Mucosa of rectum (tissue), 2 donors: ENCODE data around the gene PROK1.
A peak's percentile ranks its signal among the peaks of the same experiment; 100 is the strongest.

Experiments used
- H3K27ac ChIP-seq, 2 donors: one replicate each; pipeline ENCODE4 v1.7.0; 2013; ENCODE audit warnings: inconsistent platforms in 2 of 2, low read depth in 2 of 2, low read length in 2 of 2
- H3K27me3 ChIP-seq, 2 donors: one replicate each; pipeline ENCODE4 v1.7.0; 2013; ENCODE audit warnings: low read length in 2 of 2; ENCODE audit not compliant: control insufficient read depth in 2 of 2, insufficient read depth in 2 of 2
- H3K36me3 ChIP-seq, 2 donors: one replicate each; pipeline ENCODE4 v1.7.0; 2013; ENCODE audit warnings: low read length in 2 of 2; ENCODE audit not compliant: control insufficient read depth in 2 of 2, insufficient read depth in 2 of 2
- H3K4me1 ChIP-seq, 2 donors: one replicate each; pipeline ENCODE4 v1.7.0; 2013; ENCODE audit warnings: low read length in 2 of 2, mild to moderate bottlenecking in 1 of 2; ENCODE audit not compliant: control insufficient read depth in 2 of 2, insufficient read depth in 2 of 2
- H3K4me3 ChIP-seq, 2 donors: one replicate each; pipeline ENCODE4 v1.7.0; 2013; ENCODE audit warnings: low read length in 2 of 2
- H3K9ac ChIP-seq, 2 donors: one replicate each; pipeline ENCODE4 v1.7.0; 2013; ENCODE audit warnings: low read length in 2 of 2, low read depth in 1 of 2, mild to moderate bottlenecking in 1 of 2
- H3K9me3 ChIP-seq, 2 donors: one replicate each; pipeline ENCODE4 v1.7.0; 2013; ENCODE audit warnings: low read length in 2 of 2; ENCODE audit not compliant: control insufficient read depth in 2 of 2
- donor health status: healthy.
- donor health status: Normal muscosa, but diverticular disease.

The PROK1 gene

DNA sequence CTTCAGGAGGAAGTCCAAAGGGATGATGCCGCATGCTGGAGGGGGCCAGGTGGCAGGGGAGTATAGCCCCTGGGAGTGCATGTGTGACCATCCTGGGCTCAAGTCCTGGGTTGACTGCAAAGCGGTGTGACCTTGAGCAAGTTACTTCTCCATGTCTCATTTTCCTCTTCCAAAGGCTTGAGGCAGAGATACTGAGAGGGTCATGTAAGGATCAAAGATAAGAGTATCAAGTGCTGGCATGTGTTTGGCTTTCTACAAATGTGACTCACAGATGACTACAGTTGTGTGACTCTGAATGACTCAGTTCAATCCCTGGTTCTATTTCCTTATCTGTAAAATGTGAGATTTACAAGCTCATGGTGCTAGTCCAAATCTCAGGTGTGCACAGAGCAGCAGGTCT, 26.1 kb downstream of the PROK1 start:
- H3K9ac ChIP-seq, result no peak overlapping the region
- no peak overlapping the region for H3K27ac ChIP-seq
- peaks cover 0 to 31% of the 10 kb centered on the region in 2 donors for H3K4me1 ChIP-seq
- H3K36me3 ChIP-seq, result no peaks in the 10 kb centered on the region
- no peaks in the 10 kb centered on the region for H3K9me3 ChIP-seq
- no peak overlapping the region for H3K4me3 ChIP-seq
- no peaks in the 10 kb centered on the region for H3K27me3 ChIP-seq

DNA sequence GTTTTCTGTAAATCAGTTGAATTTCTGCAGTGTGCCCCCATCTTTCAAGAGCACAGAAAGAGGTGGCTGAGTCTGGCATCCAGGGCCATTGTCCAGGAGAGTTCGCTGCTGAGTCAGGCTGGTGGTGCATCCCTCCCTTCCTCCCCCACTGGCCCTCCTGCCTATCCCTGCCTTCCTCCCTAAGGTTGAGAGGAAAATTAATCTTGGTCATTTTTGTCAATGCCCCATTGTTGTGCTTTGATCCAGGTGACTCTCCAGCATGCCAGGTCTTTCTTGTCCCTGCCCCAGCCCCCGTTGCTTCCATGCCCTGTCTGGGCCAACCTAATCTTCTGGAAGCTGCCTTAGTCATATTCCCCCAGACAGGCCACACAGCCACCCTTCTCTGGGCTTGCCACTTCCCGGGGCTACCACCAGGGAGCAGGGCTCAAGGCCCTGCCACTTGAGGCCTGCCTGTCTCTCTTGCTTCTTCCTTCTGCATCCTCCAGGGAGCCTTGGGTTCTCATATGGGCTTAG, 26.6 kb downstream of the PROK1 start:
- H3K27ac ChIP-seq, result peak overlapping the region in 1 of 2 donors; percentile 17
- no peak overlapping the region for H3K4me3 ChIP-seq

DNA sequence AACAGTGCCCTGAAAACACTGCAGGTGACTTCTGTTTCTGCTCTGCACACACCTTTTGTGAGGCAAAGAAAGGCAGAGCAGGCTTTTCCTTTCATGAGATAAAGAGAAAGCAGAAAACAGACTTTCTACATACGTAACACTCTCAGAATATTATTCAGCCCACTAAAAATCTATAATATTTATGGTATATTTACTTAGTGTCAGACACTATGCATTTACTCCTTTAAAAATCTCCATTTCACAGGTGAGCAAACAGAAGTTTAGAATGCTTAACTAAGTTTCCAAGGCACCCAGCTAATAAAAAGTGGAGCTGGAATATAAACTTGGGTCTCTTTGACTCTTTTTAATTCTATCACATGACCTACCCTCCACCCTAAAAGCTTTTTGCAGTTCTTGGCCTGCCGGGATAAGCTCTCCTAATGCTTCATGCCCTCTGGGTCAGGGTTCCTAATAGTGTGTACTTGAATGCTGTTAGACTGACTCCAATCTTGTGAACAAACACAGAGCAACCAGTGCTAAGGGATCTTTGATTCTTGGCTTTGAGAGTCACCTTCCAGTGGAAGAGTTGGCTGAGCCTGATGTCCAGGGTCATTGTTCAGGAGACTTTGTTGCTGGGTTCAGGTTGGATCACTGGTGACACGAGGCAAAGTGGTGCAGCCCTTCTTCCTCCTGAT, 27.2 kb downstream of the PROK1 start:
- Histone ChIP-seq H3K9ac (no peak overlapping the region), H3K36me3 (no peaks in the 10 kb centered on the region), H3K4me3 (no peak overlapping the region), H3K9me3 (no peaks in the 10 kb centered on the region), H3K27me3 (no peaks in the 10 kb centered on the region), H3K4me1 (peaks cover 0 to 31% of the 10 kb centered on the region in 2 donors), H3K27ac (peak overlapping the region in 1 of 2 donors; percentile 17)

More for the DNA sequence above, 26.6 kb downstream of the PROK1 start:
- H3K9me3 ChIP-seq, result no peaks in the 10 kb centered on the region
- H3K27me3 ChIP-seq, result no peaks in the 10 kb centered on the region
- no peak overlapping the region for H3K9ac ChIP-seq
- H3K36me3 ChIP-seq, result no peaks in the 10 kb centered on the region
- H3K4me1 ChIP-seq, result peaks cover 0 to 31% of the 10 kb centered on the region in 2 donors

- no peak overlapping the region for H3K4me3 ChIP-seq
- H3K9ac ChIP-seq, result no peak overlapping the region
- H3K27ac ChIP-seq, result peak overlapping the region in 1 of 2 donors; percentile 13
- no peaks in the 10 kb centered on the region for H3K36me3 ChIP-seq
- H3K4me1 ChIP-seq, result peaks cover 0 to 31% of the 10 kb centered on the region in 2 donors
- peaks cover 0 to 2% of the 10 kb centered on the region in 2 donors for H3K27me3 ChIP-seq
- H3K9me3 ChIP-seq, result no peaks in the 10 kb centered on the region
Measured at GRCh38 chr1:110478886-110479285, 27.9 kb downstream of the PROK1 start.

DNA sequence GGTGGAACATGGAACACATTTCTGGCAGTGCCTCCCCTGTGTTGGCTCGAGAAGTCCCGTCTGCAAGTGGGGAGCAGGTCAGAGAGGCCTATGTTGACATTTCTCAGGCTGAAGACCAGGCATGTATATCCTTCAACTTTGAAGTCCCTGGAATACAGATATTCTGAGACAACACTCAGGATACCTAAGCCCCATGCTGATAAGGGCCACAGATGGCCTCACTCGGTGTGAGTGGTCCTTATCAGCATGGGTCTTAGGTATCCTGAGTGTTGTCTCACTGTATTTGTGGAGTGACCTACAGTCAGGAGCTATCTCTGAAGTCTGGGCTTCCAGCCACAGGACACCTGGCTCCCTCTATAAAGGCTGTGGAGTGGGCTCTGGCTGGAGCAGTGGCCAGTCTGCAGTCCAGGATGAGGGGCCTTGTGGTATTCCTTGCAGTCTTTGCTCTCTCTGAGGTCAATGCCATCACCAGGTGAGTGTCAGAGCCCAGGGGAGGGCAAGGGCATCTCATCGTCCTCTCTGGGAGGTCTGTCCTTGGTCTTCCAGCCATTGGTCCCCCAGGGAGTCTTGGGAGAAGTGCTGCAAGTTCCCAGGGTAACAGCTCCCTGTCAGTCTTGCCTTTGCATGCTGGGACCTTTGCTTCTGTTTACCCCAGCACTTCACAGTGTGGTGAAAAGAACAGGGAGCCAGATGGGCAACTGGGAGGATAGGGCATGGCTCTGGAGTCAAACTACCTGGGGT, 29.6 kb downstream of the PROK1 start:
- Histone ChIP-seq H3K36me3 (no peaks in the 10 kb centered on the region), H3K27me3 (peaks cover 0 to 3% of the 10 kb centered on the region in 2 donors), H3K9me3 (no peaks in the 10 kb centered on the region), H3K4me1 (peaks cover 0 to 31% of the 10 kb centered on the region in 2 donors), H3K9ac (no peak overlapping the region), H3K4me3 (no peak overlapping the region), H3K27ac (no peak overlapping the region)

GRCh38 chr1:110481968-110482623, 31.1 kb downstream of the PROK1 start:
- Histone ChIP-seq H3K4me1 (peaks cover 0 to 21% of the 10 kb centered on the region in 2 donors), H3K4me3 (no peak overlapping the region), H3K27ac (no peak overlapping the region), H3K9me3 (no peaks in the 10 kb centered on the region), H3K36me3 (no peaks in the 10 kb centered on the region), H3K27me3 (peaks cover 0 to 3% of the 10 kb centered on the region in 2 donors), H3K9ac (no peak overlapping the region)

- peaks cover 0 to 3% of the 10 kb centered on the region in 2 donors for H3K27me3 ChIP-seq
- H3K27ac ChIP-seq, result no peak overlapping the region
- no peak overlapping the region for H3K9ac ChIP-seq
- no peaks in the 10 kb centered on the region for H3K9me3 ChIP-seq
- H3K4me3 ChIP-seq, result no peak overlapping the region
- H3K36me3 ChIP-seq, result no peaks in the 10 kb centered on the region
- peaks cover 0 to 21% of the 10 kb centered on the region in 2 donors for H3K4me1 ChIP-seq
Measured at GRCh38 chr1:110482662-110483307, 31.8 kb downstream of the PROK1 start.

- H3K27me3 ChIP-seq, result peaks cover 0 to 3% of the 10 kb centered on the region in 2 donors
- H3K9ac ChIP-seq, result no peak overlapping the region
- peaks cover 0 to 18% of the 10 kb centered on the region in 2 donors for H3K4me1 ChIP-seq
- H3K9me3 ChIP-seq, result no peaks in the 10 kb centered on the region
- no peaks in the 10 kb centered on the region for H3K36me3 ChIP-seq
- H3K4me3 ChIP-seq, result no peak overlapping the region
- H3K27ac ChIP-seq, result no peak overlapping the region
Measured at GRCh38 chr1:110483308-110483685, 32.3 kb downstream of the PROK1 start.

GRCh38 chr1:110484801-110485200, 33.9 kb downstream of the PROK1 start:
- no peaks in the 10 kb centered on the region for H3K9me3 ChIP-seq
- H3K9ac ChIP-seq, result no peak overlapping the region
- H3K27me3 ChIP-seq, result peaks cover 0 to 3% of the 10 kb centered on the region in 2 donors
- peaks cover 0 to 6% of the 10 kb centered on the region in 2 donors for H3K4me1 ChIP-seq
- no peak overlapping the region for H3K4me3 ChIP-seq
- H3K36me3 ChIP-seq, result no peaks in the 10 kb centered on the region
- H3K27ac ChIP-seq, result no peak overlapping the region
